Sciatic nerve (tissue), 2 donors: ENCODE data around the gene SRPK1. TPM values are rescaled to one million over a fixed set of nuclear protein-coding genes. Genes with fewer than 3 reads are reported as not detected.

Experiments
- ATAC-seq: fragments of 200-7000 bp; cut with Tn5 transposase; one replicate; pipeline ENCODE4 v1.9.1; 2020; ENCODE audit warnings: mild to moderate bottlenecking, moderate library complexity
- DNase-seq: peaks from one replicate; pipeline ENCODE4 v3.0.0-alpha.2; 2020; ENCODE audit warnings: low spot score
- intact Hi-C: fragments of 100-400 bp; cut with DNase I; formaldehyde crosslinking; loops from one replicate; pipeline ENCODE4 v1.14.2; 2022
- total RNA-seq: library from RNA; stranded (reverse); fragmentation: NEBNext Ultra II Directional; extraction: Animal tissue kit (Norgen Biotek cat#: 25700); gene quantifications from one replicate; pipeline ENCODE4 v1.2.1, GENCODE V29; 2021
- donor health status: DM: no; HTN: no; CAD: no.
- donor health status: DM: no; HTN: no; CAD: no.

Gene SRPK1
- total RNA-seq, 1 donor from 2014 or later: 33.2 TPM

GRCh38 chr6:35906499-35906846, 14.4 kb downstream of the SRPK1 start:
- no peak for DNase-seq
- no peak for ATAC-seq
- intact Hi-C loops: no loop called here

- intact Hi-C loops: no loop called here
- ATAC-seq: no peak
- no peak for DNase-seq
These were observed 14.9 kb downstream of the SRPK1 start for GRCh38 chr6:35905841-35906498.

GRCh38 chr6:35905141-35905785, 15.6 kb downstream of the SRPK1 start:
- ATAC-seq (no peak), DNase-seq (no peak)
- intact Hi-C loops: no loop called here

- DNase-seq: no peak
- intact Hi-C loops: no loop called here
- no peak for ATAC-seq
These were observed 17.2 kb downstream of the SRPK1 start for GRCh38 chr6:35903679-35904078.

GRCh38 chr6:35900448-35900847, 20.4 kb downstream of the SRPK1 start:
- intact Hi-C loops: no loop called here
- DNase-seq (no peak), ATAC-seq (no peak)

- intact Hi-C loops: no loop called here
- no peak for ATAC-seq
These were observed 22.9 kb downstream of the SRPK1 start for GRCh38 chr6:35898003-35898402.

GRCh38 chr6:35897486-35897885, 23.4 kb downstream of the SRPK1 start:
- DNase-seq (no peak), ATAC-seq (no peak)
- intact Hi-C loops: no loop called here

More at GRCh38 chr6:35898003-35898402, 22.9 kb downstream of the SRPK1 start:
- DNase-seq: no peak

- ATAC-seq (no peak), DNase-seq (no peak)
- intact Hi-C loops: no loop called here
These were observed 23.9 kb downstream of the SRPK1 start for GRCh38 chr6:35897036-35897435.

- ATAC-seq (no peak), DNase-seq (no peak)
- intact Hi-C loops: no loop called here
These were observed 24.7 kb downstream of the SRPK1 start for GRCh38 chr6:35896228-35896627.

GRCh38 chr6:35895560-35895959, 25.3 kb downstream of the SRPK1 start:
- intact Hi-C loops: no loop called here
- ATAC-seq: no peak
- no peak for DNase-seq

GRCh38 chr6:35894776-35895175, 26.1 kb downstream of the SRPK1 start:
- ATAC-seq (no peak), DNase-seq (no peak)
- intact Hi-C loops: no loop called here

GRCh38 chr6:35893246-35893645, 27.7 kb downstream of the SRPK1 start:
- intact Hi-C loops: no loop called here
- no peak for ATAC-seq
- no peak for DNase-seq

- intact Hi-C loops: no loop called here
- DNase-seq (no peak), ATAC-seq (no peak)
These were observed 28.4 kb downstream of the SRPK1 start for GRCh38 chr6:35892482-35892881.

GRCh38 chr6:35879151-35879550, 41.7 kb downstream of the SRPK1 start:
- intact Hi-C loops: no loop called here
- ATAC-seq (no peak), DNase-seq (no peak)

GRCh38 chr6:35876902-35877301, 44.0 kb downstream of the SRPK1 start:
- ATAC-seq: no peak
- DNase-seq: no peak

GRCh38 chr6:35874730-35875129, 46.2 kb downstream of the SRPK1 start:
- DNase-seq (no peak), ATAC-seq (no peak)
- intact Hi-C loops: no loop called here

More at GRCh38 chr6:35876902-35877301, 44.0 kb downstream of the SRPK1 start:
- intact Hi-C loops: no loop called here

- DNase-seq (no peak), ATAC-seq (no peak)
- intact Hi-C loops: no loop called here
These were observed 61.5 kb downstream of the SRPK1 start for GRCh38 chr6:35859367-35859766.

- DNase-seq: no peak
- no peak for ATAC-seq
- intact Hi-C loops: no loop called here
These were observed 63.0 kb downstream of the SRPK1 start for GRCh38 chr6:35857853-35858252.

GRCh38 chr6:35856250-35856649, 64.6 kb downstream of the SRPK1 start:
- intact Hi-C loops: no loop called here
- DNase-seq (no peak), ATAC-seq (no peak)

- ATAC-seq: no peak
- no peak for DNase-seq
- intact Hi-C loops: loop anchor here (5.0 kb wide), 1 partner anchor 124 kb away; no protein-coding TSS in a partner anchor
These were observed 67.9 kb downstream of the SRPK1 start for GRCh38 chr6:35852994-35853393.

- ATAC-seq: no peak
- DNase-seq: no peak
- intact Hi-C loops: loop anchor here (5.0 kb wide), 1 partner anchor 127 kb away; no protein-coding TSS in a partner anchor
These were observed 70.7 kb downstream of the SRPK1 start for GRCh38 chr6:35850208-35850607.
